NCI-H146 treated with DMSO at 0.1 percent for 48 hours (cell line): Measurements from ENCODE around the gene IRAG1.

ENCODE experiments used
- DNase-seq: peaks from one replicate; lab custom pipeline; 2025; ENCODE audit not compliant: unreplicated experiment; lab: John Stamatoyannopoulos, UW

IRAG1 gene, protein sequence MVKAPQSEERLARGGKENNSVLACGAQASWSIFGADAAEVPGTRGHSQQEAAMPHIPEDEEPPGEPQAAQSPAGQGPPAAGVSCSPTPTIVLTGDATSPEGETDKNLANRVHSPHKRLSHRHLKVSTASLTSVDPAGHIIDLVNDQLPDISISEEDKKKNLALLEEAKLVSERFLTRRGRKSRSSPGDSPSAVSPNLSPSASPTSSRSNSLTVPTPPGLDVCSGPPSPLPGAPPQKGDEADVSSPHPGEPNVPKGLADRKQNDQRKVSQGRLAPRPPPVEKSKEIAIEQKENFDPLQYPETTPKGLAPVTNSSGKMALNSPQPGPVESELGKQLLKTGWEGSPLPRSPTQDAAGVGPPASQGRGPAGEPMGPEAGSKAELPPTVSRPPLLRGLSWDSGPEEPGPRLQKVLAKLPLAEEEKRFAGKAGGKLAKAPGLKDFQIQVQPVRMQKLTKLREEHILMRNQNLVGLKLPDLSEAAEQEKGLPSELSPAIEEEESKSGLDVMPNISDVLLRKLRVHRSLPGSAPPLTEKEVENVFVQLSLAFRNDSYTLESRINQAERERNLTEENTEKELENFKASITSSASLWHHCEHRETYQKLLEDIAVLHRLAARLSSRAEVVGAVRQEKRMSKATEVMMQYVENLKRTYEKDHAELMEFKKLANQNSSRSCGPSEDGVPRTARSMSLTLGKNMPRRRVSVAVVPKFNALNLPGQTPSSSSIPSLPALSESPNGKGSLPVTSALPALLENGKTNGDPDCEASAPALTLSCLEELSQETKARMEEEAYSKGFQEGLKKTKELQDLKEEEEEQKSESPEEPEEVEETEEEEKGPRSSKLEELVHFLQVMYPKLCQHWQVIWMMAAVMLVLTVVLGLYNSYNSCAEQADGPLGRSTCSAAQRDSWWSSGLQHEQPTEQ

DNA sequence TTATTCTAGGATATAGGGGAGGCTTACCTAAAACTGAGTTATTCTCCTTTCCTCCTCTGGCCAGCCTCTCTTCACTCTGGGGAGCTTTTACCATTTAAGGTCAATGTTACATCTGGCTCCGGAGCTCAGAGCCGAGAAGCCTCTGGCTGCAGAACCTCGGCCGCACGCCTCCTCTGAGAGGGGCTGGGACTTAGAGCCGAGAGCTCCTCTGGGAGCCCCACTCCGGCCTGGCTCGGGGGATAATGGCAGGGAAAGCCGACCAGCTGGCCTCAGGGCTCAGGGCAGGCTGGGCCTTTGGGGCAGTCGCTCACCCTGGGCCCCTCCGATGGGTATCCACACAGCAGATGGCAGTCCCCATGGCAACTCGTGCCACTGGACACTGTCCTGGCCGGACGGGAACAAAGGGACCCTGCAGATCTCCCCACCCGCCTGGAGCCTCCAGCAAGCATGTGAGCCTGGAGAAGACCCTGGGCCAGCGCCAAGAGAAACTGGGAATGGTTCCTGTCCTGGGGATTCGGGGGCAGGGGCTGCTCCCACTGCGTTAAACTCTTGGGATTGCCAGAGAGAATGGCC, at the start of gene IRAG1:
Gene IRAG1 (minus strand): TSS at position 247 of the 573 bp plus-strand sequence. CDS start 153 bp downstream, at position 94.
- DNase-seq = no peak

DNA sequence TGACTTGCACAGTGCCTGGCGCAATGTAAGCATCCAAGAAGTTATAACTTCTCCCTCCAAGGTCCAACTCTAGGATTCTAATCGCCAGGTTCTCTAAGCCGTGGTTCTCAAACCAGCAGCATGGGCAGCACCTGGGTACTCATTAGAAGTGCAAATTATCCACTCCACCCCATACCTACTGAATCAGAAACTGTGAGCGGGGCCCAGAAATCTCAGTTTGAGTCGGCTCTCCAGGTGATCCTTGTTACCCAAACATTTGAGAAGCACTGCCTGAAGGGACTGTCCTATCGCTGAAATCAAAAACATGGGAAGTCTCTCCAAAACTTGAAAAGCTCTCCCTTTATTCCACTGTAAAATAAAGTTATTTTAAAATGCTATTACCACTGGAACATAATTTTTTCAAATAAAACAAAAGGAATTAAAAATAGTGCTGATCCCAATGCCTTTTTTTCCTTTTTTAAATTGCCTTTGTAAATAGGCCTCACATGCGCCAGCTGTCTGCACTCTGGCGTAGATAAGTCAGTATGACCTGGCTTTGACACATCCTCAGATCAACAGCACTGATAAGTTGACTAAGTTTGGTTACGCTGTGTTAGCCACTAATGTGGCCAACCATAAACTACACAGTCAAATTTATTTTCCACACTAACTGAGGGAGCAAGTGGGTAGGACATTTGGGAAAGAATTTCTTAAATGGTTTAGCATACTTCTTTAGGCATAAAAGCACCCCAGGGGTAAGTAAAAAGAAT, 49.1 kb upstream of the IRAG1 start:
- DNase-seq = no peak

DNA sequence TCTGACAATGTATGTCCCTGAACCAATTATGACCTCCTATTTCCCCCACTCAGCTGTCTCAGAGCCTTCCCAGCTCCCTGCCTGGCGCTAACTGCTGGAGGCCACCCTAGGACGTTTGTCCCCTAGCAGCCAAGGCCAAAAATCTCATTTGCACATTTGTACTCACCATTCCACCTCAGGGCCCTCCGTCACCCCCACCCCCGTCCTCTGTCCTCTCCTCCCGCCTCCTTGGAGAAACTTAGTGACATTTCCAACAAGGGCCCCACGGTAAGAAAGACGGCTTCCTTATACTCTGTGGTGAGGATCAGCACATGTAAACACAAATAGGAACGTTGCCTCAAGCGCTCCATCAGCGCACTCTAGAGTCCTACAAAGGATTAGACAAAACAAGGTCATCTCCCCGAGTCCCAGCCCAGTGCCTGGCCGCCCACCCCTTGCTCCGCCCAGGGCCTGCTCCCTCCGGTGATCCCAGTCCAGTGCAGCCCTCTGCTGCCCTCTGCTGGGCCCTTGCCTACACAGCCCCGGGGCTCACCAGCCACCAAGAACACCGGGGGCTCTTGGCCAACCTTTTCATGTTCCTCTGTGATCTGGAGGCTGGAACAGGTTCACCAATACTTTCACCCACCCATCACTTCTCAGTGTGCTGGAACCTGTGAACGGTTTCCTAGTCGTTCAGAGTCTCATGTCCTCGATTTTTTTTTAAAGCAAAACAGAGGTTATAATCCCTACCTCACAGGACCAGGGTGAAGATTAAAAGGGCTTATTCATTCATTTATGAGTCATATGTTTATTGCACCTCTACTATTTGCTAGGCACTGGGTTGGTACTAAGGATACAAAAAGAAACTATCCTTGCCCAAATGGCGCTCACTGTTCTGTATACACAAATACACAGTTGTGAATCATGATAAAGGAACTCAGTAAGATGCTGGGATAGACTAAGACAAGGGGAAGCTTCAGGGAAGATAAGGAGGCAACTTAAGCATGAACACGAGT, 42.2 kb upstream of the IRAG1 start:
- DNase-seq = peak; percentile 88

DNA sequence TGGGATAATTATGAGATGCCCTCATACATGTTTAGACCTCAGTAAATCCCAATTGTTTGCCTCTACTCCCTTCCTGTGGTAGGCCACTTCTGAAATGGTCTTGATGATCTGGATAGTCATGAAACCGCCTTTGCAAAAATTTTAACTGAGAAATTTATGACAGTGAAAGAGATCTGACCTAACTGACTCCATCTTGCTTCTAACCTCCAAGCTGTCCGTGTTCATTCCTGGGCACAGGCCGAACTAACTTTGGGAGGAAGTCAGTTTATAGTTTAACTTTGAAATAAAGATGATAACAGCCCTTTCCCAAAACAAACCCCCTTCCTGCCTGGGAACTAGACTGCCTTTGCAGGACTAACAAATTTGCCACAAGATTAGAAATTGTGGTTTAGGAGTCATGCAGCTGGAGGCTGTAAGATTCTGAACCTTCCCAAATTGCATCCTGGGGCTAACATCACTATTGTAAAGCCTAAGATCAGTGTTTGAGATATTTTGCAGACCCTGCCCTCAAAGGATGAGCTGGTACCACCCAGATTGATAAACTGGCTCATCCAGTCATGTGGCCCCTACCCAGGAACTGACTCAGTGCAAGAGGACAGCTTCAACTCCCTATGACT, 37.6 kb upstream of the IRAG1 start:
- no peak for DNase-seq

DNA sequence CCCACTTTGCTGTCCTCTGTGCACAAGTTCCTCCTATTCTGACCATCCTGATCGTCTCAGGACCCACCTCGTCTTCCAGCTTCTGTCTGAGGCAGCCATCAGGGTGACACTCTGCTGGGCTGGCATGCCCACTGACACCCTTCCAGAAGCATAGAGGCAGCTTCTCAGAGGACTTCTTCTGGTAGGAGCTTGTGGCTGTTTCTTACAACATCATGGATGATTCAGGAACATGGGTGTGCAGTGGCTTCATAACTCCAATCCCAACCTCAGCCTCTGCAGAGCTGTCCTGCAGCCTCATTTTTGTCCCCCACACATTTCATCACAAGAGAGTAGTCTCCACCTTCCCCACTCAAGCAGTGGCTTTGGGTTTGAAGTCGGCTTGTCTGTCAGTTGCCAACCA, 36.6 kb upstream of the IRAG1 start:
- DNase-seq = no peak

DNA sequence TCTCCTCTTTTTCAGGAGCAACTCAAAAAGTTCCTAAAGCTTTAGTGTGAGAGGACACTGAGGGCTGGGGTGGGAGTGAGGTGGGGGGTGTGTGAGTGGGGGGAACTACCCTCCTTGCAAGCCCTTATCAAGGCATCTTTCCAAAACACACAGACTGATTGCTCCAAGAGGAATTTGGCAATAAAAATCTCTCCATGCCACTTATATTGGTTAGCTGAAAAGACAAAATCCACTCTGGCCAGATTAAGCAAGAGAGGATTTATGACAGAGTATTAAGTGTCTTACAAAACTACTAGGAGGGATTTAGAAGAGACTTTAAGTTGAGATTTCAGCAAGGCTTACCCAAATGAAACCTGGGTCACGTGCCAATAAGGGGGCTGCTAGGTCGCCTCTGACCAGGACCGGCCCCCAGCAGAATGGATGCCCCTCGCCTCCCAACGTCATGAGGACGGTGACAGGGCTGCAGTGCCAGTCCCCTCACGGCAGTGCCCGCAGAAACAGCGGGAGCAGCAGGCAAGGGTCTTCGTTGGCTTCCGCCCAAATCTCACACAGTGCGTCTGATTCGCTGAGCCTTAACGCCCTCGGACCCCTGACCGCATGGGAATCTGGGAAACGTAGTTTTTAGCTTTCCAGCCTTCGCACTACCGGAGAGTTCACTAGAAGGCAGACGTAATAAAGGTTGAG, 35.4 kb upstream of the IRAG1 start:
- no peak for DNase-seq

DNA sequence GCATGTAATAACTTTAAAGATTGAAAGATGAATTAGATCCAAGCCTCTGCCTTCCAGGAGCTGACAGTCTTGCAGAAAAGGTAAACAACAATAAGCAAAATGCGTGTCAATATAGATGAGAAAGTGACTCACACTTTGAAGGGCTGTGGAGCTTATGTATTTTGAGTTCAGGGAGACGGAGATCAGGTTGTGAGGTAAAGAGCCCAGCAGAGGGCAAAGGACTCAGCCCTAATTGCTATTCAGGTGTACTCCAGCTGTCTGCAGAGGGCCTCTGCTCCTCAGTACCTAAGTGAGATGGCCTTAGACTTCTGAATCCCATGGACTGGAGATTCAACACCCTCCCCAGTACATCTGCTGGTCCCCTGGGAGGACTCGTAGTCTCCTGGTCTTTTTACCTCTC, 34.6 kb upstream of the IRAG1 start:
- DNase-seq = no peak

DNA sequence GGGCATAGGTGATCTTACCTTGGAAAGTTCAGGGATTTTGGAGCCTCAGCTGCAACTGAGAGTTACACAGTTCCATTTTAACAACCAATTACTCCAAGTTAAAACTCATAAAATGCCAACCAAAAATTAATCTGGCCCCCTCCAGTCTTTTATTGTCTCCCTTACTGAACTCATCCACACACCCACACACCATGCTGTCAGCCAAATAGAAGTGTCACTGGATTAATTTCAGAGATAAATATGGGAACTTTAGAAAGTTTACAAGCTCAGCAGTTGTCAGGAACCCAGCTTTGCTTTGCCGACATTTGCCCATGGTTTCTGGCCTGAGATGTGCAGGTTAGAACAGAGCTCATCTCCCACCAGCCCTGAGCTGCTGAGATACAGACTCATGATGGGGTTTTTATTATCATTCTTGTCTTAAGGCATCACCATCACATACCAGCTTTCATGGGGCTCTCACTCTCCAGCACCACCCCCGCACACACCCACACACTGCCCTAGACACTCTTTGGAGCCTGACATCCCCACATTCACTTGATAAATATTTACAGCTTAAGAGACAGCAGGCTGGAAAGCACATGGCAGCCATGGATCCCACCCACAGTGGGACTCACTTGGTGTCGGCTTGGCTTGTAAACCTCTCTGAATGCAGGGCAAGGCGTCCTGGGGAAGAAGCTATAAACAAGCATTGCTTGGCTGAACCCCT, 33.7 kb upstream of the IRAG1 start:
- no peak for DNase-seq

DNA sequence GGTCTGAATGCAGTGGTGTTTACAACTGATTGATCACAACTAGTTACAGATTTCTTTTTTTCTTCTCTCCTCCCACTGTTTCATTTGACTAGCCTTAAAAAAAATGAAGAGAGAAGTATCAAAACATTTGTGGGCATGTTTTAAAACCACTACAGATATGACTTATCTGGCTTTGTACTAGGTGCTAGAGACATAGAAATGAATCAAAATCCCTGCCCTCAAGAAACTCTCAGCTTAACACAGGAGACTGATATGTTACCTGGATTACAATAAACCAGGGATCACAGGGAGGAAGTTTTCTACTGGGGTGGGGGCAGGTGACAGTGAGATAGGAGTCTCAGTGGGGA, 32.3 kb upstream of the IRAG1 start:
- DNase-seq = no peak

DNA sequence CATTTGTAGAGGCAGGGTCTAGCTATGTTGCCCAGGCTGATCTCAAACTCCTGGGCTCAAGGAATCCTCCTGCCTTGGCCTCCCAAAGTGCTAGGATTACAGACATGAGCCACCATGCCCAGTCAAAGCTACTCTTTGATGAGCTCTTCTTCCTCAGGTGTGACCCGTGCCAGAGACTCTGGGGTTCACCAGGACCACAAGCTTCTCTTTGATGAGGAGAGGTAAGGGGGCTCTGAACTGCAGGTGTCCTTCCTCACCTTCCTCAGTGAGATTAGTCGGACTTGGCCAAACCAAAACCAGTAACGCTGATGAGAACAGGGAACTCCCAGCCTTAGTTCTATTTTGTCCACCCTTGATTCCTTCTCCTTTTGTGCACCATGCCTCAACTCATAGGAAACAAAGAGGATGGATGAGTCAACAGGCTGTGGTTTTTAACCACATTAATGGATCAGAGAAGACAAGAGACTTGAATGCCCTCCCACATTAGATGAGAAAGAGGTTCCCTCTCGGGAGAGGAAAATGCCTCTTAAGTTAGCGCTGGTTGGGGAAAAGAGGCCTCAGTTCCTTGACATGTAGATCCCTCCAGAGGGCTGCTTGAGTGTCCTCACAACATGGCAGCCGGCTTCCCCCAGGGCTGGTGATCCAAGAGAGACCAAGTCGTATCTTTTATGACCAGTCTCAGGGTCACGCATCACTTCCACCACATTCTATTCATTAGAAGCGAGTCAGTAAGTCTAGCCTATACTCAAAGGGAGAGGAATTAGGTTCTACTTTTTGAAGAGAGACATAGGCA, 31.8 kb upstream of the IRAG1 start:
- no peak for DNase-seq

DNA sequence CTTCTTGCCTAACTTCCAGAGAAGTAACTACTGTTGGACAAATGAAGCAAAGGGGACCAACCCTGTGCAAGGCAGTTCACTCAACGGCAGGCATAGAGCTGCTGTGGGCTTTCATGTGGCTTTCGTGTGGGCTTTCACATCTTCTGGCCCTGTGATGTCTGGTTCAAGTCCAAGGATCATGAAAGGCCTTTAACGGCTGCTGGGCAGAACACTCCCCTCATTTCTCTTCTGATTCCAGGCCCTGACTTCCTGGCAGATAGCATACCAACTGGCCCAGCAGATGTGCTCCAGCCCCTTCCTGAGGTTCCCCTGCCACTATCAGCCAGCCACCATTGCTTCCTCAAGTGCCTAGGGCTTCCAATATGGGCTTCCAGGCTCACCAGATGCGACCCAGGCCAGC, 28.8 kb upstream of the IRAG1 start:
- DNase-seq = no peak

DNA sequence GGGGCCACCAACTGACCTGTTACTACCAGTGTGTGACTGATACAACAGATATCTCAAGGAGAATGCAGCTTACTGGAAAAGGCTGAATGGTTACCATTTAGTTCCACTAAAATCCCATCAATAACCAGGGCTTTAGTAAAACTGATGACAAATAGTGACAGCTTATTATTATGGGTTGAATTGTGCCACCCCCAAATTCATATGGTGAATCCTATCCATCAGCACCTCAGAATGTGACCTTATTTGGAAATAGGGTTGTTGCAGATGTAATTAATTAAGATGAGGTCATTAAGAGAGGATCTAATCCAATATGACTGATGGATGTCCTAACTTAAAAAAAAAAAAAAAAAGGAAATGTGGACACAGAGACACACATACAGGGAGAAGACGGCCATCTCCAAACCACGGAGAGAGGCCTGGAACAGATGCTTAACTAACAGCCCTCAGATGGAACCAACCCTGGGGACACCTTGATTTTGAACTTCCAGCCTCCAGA, 27.4 kb upstream of the IRAG1 start:
- DNase-seq = no peak

DNA sequence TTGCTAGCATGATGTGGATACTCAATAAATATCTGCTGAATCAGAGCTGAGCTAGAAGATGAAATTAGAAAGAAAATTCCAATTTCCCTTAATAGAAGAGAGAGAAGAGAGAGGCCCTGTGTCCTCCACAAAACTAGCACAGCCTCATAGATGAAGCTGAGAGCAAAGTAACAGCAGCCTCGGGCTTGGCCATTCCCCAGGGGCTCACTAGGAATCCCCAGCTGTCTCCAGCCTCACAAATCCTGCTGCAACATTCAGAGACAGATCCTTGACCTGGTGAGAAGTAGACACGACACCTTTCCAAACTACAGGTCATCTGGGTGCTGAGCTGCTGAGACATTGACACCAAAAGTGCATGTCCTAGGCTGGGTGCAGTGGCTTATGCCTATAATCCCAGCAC, 26.1 kb upstream of the IRAG1 start:
- DNase-seq = no peak

DNA sequence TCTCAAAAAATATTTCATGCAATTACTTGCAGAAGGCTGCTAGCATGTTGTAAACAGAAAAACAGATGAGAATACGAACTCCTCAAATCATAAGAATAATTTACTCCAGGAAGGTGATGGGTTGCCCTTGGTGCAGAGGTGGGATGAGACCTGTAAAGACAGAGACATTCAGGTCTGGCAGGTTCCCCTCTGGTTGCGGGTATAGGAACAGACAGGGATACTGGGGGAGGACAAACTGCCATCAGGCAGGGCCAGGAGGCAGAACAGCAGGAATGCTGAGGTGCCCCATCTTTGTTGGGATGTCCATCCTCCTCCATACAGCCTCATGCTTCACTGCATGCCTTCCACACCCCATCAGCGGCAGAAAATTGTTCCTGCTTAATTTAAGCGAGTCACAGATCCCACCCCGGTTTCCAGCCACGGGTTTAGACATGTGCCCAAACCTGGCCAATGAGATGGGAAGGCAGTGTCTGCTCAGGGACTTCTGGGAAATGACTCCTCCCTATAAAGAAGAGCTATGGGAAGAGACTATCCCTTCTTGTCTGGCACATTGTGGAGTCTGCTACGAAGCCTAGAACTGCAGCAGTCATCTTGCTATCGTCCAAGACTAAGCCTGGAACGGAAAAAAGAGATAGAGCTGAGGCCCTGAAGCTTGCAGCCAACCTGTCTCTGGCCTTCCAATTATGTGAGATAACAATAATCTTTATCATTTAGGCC, 23.1 kb upstream of the IRAG1 start:
- DNase-seq = no peak

DNA sequence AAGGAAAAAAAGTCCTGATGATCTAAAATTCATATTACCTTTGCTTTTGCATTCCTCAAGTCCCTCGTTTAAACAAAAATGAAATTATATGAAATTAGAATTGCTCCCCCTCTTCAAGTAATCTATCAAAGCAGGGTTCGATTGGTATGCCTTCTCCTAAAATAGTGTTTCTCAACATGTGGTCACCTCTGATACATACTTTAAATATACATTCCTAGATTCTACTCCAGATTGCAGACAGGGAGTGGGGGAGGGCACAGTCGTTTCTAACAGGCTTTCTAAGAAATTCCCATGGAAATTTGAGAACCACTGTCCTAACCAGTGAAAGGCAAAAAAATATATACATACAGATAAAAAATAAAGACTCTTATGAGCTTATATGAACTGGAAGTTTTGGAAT, 22.6 kb upstream of the IRAG1 start:
- no peak for DNase-seq

DNA sequence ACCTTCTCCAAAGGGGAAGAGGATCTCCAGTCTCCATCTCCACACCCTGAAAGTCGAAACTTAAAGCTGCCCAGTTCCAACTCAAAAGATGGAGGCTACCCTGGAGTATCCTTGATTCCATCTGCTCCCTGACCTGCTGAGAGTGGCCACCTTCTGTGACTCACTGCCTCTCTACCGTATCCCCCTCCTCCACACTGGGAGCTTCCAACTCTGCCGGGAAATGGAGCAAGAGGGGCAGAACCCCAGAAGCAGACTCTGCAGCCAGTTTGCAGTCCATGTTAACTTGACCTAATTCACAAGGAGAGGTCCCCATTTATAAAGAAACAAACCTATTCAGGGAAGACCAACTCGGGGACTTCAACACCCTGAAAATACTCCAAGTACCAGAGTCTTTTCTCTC, 22.0 kb upstream of the IRAG1 start:
- no peak for DNase-seq
